ENCODE results near the gene SGPL1. TPM values are rescaled to one million over a fixed set of nuclear protein-coding genes. Genes with fewer than 3 reads are reported as not detected.

The SGPL1 gene
- total and polyA plus RNA-seq, 2 experiments from 2014 or later, result 12.0 to 42.7 TPM

DNA sequence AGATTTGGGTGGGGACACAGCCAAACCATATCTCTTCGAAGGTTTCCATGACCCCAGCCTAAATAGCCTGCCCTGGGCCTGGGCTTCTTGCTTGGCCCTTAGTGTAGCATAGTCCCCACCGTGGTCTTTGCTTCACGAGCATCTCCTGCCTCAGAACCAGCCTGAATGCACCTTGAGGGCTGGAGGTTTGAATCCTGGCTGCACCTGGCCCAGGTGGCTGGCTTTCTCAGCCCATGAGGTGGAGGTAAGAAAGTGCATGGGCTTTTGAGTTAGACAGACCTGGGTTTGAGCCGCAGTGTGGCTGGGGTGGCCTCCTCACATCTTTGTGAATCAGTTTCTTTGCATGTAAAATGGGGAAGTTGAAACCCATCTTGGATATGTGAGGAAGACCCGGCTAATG, 96.8 kb downstream of the SGPL1 start:
- no peak overlapping the region for H3K27ac ChIP-seq (ENCODE audit: low read depth)
- H2AFZ ChIP-seq, result no peak overlapping the region
- Mint-ChIP-seq H3K27ac (no peak overlapping the region), H3K4me3 (no peak overlapping the region), H3K9me3 (peaks cover 3% of the 10 kb centered on the region; the same call in 2 of the 3 replicates), H3K36me3 (ENCODE audit: low read depth) (no peaks in the 10 kb centered on the region), H3K27me3 (ENCODE audit: insufficient read depth, low read depth, poor library complexity) (peaks cover 9% of the 10 kb centered on the region), H3K4me1 (no peaks in the 10 kb centered on the region; the same call in 2 of the 3 replicates)
- H3F3A ChIP-seq (replicated peaks; ENCODE audit: low read depth), result no peaks in the 10 kb centered on the region
- H3K27me3 ChIP-seq (ENCODE audit: insufficient read depth), result no peaks in the 10 kb centered on the region
- H3K36me3 ChIP-seq (ENCODE audit: insufficient read depth), result no peaks in the 10 kb centered on the region
- TF ChIP-seq JUNB (IDR thresholded peaks at IDR 0.05; ENCODE audit: unreplicated experiment) (no peak), NANOG (IDR thresholded peaks at IDR 0.05; ENCODE audit: borderline replicate concordance) (no peak), EZH2 (IDR thresholded peaks at IDR 0.05; ENCODE audit: low read depth, unreplicated experiment) (no peak), CREB1 (CRISPR knock-in tag; IDR thresholded peaks at IDR 0.05; ENCODE audit: low read depth) (no peak), ZNF114 (CRISPR knock-in tag; IDR thresholded peaks at IDR 0.05) (no peak), POLR2AphosphoS5 (IDR thresholded peaks at IDR 0.05; ENCODE audit: low read depth) (no peak), ZNF331 (CRISPR knock-in tag; IDR thresholded peaks at IDR 0.05; ENCODE audit: low read depth) (no peak), EZH2phosphoT487 (IDR thresholded peaks at IDR 0.05; ENCODE audit: unreplicated experiment) (no peak)
- TF ChIP-seq, protein P1, sequence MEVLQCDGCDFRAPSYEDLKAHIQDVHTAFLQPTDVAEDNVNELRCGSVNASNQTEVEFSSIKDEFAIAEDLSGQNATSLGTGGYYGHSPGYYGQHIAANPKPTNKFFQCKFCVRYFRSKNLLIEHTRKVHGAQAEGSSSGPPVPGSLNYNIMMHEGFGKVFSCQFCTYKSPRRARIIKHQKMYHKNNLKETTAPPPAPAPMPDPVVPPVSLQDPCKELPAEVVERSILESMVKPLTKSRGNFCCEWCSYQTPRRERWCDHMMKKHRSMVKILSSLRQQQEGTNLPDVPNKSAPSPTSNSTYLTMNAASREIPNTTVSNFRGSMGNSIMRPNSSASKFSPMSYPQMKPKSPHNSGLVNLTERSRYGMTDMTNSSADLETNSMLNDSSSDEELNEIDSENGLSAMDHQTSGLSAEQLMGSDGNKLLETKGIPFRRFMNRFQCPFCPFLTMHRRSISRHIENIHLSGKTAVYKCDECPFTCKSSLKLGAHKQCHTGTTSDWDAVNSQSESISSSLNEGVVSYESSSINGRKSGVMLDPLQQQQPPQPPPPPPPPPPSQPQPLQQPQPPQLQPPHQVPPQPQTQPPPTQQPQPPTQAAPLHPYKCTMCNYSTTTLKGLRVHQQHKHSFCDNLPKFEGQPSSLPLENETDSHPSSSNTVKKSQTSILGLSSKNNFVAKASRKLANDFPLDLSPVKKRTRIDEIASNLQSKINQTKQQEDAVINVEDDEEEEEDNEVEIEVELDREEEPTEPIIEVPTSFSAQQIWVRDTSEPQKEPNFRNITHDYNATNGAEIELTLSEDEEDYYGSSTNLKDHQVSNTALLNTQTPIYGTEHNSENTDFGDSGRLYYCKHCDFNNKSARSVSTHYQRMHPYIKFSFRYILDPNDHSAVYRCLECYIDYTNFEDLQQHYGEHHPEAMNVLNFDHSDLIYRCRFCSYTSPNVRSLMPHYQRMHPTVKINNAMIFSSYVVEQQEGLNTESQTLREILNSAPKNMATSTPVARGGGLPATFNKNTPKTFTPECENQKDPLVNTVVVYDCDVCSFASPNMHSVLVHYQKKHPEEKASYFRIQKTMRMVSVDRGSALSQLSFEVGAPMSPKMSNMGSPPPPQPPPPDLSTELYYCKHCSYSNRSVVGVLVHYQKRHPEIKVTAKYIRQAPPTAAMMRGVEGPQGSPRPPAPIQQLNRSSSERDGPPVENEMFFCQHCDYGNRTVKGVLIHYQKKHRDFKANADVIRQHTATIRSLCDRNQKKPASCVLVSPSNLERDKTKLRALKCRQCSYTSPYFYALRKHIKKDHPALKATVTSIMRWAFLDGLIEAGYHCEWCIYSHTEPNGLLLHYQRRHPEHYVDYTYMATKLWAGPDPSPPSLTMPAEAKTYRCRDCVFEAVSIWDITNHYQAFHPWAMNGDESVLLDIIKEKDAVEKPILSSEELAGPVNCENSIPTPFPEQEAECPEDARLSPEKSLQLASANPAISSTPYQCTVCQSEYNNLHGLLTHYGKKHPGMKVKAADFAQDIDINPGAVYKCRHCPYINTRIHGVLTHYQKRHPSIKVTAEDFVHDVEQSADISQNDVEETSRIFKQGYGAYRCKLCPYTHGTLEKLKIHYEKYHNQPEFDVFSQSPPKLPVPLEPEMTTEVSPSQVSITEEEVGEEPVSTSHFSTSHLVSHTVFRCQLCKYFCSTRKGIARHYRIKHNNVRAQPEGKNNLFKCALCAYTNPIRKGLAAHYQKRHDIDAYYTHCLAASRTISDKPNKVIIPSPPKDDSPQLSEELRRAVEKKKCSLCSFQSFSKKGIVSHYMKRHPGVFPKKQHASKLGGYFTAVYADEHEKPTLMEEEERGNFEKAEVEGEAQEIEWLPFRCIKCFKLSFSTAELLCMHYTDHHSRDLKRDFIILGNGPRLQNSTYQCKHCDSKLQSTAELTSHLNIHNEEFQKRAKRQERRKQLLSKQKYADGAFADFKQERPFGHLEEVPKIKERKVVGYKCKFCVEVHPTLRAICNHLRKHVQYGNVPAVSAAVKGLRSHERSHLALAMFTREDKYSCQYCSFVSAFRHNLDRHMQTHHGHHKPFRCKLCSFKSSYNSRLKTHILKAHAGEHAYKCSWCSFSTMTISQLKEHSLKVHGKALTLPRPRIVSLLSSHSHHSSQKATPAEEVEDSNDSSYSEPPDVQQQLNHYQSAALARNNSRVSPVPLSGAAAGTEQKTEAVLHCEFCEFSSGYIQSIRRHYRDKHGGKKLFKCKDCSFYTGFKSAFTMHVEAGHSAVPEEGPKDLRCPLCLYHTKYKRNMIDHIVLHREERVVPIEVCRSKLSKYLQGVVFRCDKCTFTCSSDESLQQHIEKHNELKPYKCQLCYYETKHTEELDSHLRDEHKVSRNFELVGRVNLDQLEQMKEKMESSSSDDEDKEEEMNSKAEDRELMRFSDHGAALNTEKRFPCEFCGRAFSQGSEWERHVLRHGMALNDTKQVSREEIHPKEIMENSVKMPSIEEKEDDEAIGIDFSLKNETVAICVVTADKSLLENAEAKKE (CRISPR knock-in tag; IDR thresholded peaks at IDR 0.05), result no peak
- TF ChIP-seq, protein P2, sequence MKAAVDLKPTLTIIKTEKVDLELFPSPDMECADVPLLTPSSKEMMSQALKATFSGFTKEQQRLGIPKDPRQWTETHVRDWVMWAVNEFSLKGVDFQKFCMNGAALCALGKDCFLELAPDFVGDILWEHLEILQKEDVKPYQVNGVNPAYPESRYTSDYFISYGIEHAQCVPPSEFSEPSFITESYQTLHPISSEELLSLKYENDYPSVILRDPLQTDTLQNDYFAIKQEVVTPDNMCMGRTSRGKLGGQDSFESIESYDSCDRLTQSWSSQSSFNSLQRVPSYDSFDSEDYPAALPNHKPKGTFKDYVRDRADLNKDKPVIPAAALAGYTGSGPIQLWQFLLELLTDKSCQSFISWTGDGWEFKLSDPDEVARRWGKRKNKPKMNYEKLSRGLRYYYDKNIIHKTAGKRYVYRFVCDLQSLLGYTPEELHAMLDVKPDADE (IDR thresholded peaks at IDR 0.05), result no peak
- TF ChIP-seq, protein P3, sequence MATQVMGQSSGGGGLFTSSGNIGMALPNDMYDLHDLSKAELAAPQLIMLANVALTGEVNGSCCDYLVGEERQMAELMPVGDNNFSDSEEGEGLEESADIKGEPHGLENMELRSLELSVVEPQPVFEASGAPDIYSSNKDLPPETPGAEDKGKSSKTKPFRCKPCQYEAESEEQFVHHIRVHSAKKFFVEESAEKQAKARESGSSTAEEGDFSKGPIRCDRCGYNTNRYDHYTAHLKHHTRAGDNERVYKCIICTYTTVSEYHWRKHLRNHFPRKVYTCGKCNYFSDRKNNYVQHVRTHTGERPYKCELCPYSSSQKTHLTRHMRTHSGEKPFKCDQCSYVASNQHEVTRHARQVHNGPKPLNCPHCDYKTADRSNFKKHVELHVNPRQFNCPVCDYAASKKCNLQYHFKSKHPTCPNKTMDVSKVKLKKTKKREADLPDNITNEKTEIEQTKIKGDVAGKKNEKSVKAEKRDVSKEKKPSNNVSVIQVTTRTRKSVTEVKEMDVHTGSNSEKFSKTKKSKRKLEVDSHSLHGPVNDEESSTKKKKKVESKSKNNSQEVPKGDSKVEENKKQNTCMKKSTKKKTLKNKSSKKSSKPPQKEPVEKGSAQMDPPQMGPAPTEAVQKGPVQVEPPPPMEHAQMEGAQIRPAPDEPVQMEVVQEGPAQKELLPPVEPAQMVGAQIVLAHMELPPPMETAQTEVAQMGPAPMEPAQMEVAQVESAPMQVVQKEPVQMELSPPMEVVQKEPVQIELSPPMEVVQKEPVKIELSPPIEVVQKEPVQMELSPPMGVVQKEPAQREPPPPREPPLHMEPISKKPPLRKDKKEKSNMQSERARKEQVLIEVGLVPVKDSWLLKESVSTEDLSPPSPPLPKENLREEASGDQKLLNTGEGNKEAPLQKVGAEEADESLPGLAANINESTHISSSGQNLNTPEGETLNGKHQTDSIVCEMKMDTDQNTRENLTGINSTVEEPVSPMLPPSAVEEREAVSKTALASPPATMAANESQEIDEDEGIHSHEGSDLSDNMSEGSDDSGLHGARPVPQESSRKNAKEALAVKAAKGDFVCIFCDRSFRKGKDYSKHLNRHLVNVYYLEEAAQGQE (IDR thresholded peaks at IDR 0.05; ENCODE audit: unreplicated experiment), result no peak
- TF ChIP-seq, protein P4, sequence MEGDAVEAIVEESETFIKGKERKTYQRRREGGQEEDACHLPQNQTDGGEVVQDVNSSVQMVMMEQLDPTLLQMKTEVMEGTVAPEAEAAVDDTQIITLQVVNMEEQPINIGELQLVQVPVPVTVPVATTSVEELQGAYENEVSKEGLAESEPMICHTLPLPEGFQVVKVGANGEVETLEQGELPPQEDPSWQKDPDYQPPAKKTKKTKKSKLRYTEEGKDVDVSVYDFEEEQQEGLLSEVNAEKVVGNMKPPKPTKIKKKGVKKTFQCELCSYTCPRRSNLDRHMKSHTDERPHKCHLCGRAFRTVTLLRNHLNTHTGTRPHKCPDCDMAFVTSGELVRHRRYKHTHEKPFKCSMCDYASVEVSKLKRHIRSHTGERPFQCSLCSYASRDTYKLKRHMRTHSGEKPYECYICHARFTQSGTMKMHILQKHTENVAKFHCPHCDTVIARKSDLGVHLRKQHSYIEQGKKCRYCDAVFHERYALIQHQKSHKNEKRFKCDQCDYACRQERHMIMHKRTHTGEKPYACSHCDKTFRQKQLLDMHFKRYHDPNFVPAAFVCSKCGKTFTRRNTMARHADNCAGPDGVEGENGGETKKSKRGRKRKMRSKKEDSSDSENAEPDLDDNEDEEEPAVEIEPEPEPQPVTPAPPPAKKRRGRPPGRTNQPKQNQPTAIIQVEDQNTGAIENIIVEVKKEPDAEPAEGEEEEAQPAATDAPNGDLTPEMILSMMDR (conservative IDR thresholded peaks at IDR 0.05; ENCODE audit: low read depth in 2 of 2), result no peak
- no peak overlapping the region for H3K4me3 ChIP-seq
- no peaks in the 10 kb centered on the region for H3K79me2 ChIP-seq (replicated peaks; ENCODE audit: insufficient read depth)
- no peak for ATAC-seq
- no peaks in the 10 kb centered on the region for H4K20me1 ChIP-seq (replicated peaks; ENCODE audit: insufficient read depth)
- no peak overlapping the region for H3K4me2 ChIP-seq
- H3K4me1 ChIP-seq (ENCODE audit: insufficient read depth), result no peaks in the 10 kb centered on the region
- no peak for DNase-seq (ENCODE audit: low spot score)
- H3K9me2 ChIP-seq (ENCODE audit: insufficient read depth), result no peaks in the 10 kb centered on the region

All from GM23338 (cell line).